IPS-NIHi7 (cell line): Measurements from ENCODE around the gene MEGF8.

Source experiments
- DNase-seq: peaks from one replicate; pipeline ENCODE4 v3.0.0; 2012; ENCODE audit warnings: mixed read lengths; ENCODE audit errors: extremely low spot score

MEGF8 gene

GRCh38 chr19:42353341-42354015, 28.0 kb downstream of the MEGF8 start:
- DNase-seq: no peak

- DNase-seq: no peak
Observed at GRCh38 chr19:42355896-42356295, 30.5 kb downstream of the MEGF8 start.

GRCh38 chr19:42356686-42357085, 31.3 kb downstream of the MEGF8 start:
- no peak for DNase-seq

DNA sequence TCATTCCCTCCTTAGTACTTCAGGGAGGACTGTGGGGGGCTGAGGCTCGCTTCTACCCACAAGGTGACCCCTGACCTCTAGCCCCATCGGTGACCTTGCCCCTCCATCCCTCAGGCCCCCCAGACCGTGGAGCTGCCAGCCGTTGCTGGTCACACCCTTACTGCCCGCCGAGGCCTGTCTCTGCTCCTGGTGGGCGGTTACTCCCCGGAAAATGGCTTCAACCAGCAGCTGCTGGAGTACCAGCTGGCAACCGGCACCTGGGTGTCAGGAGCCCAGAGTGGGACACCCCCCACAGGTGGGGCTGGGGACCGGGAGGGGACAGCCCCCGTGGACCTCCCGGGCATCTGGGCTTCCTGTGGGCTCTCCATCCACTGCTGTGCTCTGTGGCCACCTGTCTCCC, 31.9 kb downstream of the MEGF8 start:
- DNase-seq: no peak

DNA sequence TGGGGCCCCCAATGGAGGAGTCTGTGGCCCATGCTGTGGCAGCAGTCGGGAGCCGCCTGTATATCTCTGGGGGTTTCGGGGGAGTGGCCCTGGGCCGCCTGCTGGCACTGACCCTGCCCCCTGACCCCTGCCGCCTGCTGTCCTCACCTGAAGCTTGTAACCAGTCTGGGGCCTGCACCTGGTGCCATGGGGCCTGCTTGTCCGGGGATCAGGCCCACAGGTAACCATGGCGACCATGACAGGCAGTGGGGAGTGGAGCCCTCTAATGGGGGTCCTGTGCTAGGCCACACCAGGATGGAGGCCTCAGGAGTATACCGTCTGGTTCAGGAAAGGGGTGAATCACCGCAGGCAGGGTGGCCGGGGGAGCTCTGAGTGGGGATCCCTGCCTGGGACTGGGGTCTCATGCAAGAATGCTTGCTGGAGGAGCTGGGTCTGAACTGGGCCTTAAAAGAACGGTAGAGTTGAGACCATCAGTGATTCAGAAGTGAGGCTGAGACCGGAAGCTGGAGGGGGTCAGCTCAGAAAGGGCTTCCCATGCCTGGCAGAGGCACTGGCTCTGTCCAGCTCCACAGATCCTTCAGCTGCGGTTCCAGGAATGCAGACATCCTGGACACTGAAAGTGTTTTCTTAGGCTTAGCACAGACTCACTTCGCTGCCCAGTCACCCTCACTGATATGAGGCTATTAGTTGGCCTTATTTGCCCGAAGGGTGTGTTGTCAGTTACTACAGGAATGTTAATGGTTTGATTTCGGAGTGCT, 35.5 kb downstream of the MEGF8 start:
- peak; percentile 73 for DNase-seq

DNA sequence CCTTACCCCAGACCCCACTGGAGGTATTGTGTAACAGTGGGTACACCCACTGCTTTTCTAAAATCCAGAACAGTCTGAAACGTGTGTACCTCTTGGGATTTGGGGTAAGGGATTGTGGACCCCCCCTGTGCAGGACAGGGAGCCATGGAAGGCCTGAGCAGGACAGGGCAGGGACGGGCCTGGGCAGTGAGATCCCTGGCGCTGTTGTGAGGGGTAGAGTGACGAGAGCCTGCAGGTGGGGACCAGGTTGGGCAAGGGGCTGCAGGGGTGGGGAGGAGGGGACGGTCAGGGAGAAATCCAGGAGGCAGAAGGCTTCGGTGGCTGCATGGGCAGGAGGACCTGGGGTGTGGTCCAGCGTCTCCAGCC, 36.1 kb downstream of the MEGF8 start:
- no peak for DNase-seq

DNA sequence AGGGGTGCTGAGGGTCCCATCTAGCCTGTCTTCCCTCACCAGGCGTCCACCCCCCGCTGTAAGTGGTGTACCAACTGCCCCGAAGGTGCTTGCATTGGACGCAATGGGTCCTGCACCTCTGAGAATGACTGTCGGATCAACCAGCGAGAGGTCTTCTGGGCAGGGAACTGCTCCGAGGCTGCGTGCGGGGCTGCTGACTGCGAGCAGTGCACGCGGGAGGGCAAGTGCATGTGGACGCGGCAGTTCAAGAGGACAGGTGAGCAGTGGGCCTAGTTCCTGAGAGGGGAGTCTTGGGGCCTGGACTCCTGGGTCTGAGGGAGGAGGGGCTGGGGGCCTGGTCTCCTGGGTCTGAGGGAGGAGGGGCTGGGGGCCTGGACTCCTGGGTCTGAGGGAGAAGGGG, 36.9 kb downstream of the MEGF8 start:
- no peak for DNase-seq

DNA sequence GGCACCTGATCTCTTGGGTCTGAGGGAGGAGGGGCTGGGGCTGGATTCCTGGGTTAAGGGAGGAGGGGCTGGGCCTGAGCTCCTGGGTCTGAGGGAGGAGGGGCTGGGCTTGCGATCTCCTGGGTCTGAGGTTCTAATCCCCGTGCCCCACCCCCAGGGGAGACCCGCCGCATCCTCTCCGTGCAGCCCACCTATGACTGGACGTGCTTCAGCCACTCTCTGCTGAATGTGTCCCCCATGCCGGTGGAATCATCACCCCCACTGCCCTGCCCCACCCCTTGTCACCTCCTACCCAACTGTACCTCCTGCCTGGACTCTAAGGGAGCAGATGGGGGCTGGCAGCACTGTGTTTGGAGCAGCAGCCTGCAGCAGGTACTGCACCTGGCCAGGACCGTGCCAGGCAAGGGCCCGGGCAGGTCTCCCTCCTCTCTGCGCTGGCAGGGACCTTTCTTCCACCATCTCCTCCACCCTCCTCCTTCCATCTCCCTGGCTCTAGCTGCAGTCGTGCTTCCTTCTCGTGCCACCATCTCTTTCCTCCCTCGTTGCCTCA, 37.5 kb downstream of the MEGF8 start:
- DNase-seq: no peak

DNA sequence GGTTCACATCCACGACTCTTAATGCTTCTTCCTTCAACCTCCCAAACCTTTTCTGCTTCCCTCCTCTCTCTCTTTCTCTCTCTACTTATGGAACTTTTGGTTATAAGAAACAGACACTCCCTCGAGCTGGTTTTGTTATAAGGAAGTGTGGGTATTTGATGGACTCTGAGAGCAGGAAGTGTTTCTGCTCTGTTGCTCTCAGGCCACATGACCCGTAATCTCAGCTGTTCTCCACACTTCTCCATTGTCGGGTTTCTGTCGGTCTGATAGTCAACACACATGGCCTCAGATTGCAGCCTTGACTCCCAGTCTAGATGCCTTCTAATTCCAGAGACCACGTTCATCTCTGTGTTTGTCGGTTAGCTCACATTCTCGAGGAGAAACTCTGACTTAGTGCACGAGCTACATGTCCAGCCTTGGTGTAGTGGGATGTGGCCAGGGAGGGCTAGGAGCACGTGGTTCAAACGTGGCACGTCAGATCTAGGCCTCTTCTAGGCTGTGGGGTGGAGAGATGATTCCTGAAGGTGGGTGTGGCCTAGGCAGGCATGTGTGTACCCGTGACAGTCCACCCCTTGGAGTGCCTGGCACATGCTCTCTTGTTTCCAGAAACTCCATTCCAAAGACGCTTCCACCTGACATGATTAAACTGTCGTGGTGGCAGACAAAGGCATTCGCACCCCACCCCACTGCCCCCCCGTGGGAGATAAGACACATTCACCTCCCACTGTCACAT, 38.3 kb downstream of the MEGF8 start:
- DNase-seq: no peak

- no peak for DNase-seq
Observed at GRCh38 chr19:42366673-42367072, 41.2 kb downstream of the MEGF8 start.

DNA sequence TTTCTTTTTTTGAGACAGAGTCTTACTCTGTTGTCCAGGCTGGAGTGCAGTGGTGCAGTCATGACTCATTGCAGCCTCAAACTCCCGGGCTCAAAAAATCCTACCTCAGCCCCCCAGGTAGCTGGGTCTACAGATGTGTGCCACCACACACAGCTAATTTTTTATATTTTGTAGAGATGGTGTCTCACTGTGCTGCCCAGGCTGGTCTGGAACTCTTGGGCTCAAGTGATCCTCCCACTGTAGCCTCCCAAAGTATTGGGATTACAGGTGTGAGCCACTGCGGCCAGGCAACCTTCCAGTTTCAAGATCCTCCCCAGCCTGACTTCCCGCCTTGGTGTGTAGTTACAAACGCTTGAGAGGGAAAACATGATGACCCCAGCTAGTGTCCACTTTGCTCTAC, 42.5 kb downstream of the MEGF8 start:
- DNase-seq: no peak

GRCh38 chr19:42368360-42368759, 42.9 kb downstream of the MEGF8 start:
- DNase-seq: peak; percentile 35

GRCh38 chr19:42368765-42369164, 43.3 kb downstream of the MEGF8 start:
- DNase-seq: no peak

DNA sequence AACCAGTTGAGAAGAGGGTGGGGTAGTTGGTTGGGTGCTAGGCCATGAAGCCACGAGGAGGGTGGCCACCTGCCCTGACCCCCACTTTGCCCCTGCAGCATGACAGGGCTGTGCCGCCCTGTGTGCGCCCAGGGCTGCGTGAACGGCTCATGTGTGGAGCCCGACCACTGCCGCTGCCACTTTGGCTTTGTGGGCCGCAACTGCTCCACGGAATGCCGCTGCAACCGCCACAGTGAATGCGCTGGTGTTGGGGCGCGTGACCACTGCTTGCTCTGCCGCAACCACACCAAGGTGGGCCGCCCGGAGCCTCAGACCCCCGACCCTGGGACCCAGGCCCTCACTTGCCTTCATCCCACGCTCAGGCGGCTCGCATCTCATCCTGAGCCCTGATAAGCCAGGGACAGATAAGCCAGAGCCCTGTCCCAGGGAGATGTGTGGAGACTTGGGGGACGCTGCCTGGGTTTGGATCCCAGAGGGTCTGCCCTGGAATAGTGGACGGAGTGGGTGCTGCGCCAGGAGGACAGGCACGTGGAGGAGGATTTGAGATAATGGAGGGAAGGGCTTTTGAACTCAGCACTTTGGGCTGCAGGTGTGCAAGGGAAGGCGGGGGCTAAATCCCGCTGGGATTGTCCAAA, 44.1 kb downstream of the MEGF8 start:
- DNase-seq: no peak

GRCh38 chr19:42370068-42370520, 44.7 kb downstream of the MEGF8 start:
- peak; percentile 83 for DNase-seq

DNA sequence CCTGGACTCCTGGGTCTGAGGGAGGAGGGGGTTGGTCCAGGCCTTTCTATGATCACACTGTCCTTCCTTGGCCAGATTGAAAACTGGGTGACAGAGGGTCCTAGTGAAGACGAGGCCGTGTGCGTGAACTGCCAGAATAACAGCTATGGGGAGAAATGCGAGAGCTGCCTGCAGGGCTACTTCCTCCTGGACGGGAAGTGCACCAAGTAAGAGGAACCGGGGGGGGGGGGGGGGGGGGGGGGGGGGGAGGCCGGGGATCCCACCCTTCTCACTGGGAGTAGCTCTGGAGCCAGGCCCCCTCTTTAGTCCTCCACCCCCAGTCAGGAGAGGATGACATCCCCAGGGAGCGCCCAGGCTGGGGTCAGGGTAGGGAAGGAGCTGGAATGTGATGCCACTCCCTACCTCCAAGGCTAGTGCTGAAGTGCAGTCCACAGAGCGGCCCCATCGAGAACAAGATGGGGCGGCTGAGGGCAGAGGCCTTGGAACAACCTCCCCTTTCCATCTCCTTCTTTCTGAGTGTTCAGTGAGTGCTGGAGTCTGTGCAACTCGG, 45.3 kb downstream of the MEGF8 start:
- peak; percentile 31 for DNase-seq

GRCh38 chr19:42374826-42375376, 49.5 kb downstream of the MEGF8 start:
- no peak for DNase-seq

GRCh38 chr19:42375415-42376176, 50.2 kb downstream of the MEGF8 start:
- no peak for DNase-seq

DNA sequence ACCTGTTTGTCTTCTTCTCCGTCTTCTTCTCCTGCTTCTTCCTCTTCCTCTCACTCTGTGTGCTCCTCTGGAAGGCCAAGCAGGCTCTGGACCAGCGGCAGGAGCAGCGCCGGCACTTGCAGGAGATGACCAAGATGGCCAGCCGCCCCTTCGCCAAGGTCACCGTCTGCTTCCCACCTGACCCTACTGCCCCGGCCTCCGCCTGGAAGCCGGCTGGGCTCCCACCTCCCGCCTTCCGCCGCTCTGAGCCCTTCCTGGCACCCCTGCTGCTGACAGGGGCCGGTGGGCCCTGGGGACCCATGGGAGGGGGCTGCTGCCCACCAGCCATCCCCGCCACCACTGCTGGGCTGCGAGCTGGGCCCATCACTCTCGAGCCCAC, 50.7 kb downstream of the MEGF8 start:
- DNase-seq: no peak
